GM19240 (cell line): ENCODE data around the gene ST6GALNAC1.
"Not testable (repeated sequence)": the region's sequence is repeated elsewhere in the genome, so short reads cannot be mapped to it uniquely, and the experiment has no call there.

Source experiments
- DNase-seq: peaks from one replicate; pipeline ENCODE4 v3.0.0; 2011; ENCODE audit warnings: low spot score; ENCODE audit not compliant: insufficient read length

The ST6GALNAC1 gene

GRCh38 chr17:76642994-76643393, 563 bp downstream of the ST6GALNAC1 start:
- DNase-seq, result no peak

GRCh38 chr17:76642032-76642561, 1.5 kb downstream of the ST6GALNAC1 start:
- no peak for DNase-seq

GRCh38 chr17:76641501-76641900, 2.1 kb downstream of the ST6GALNAC1 start:
- DNase-seq, result no peak

- no peak for DNase-seq
Measured at GRCh38 chr17:76640550-76641380, 2.8 kb downstream of the ST6GALNAC1 start.

- DNase-seq, result no peak
Measured at GRCh38 chr17:76638263-76638662, 5.3 kb downstream of the ST6GALNAC1 start.

- not testable (repeated sequence) for DNase-seq
Measured at GRCh38 chr17:76636486-76637206, 6.9 kb downstream of the ST6GALNAC1 start.

- no peak for DNase-seq
Measured at GRCh38 chr17:76635659-76636360, 7.7 kb downstream of the ST6GALNAC1 start.

GRCh38 chr17:76635039-76635438, 8.5 kb downstream of the ST6GALNAC1 start:
- no peak for DNase-seq

- no peak for DNase-seq
Measured at GRCh38 chr17:76633628-76634328, 9.8 kb downstream of the ST6GALNAC1 start.

- no peak for DNase-seq
Measured at GRCh38 chr17:76631821-76632565, 11.6 kb downstream of the ST6GALNAC1 start.

- no peak for DNase-seq
Measured at GRCh38 chr17:76630151-76630550, 13.4 kb downstream of the ST6GALNAC1 start.

GRCh38 chr17:76627510-76627909, 16.0 kb downstream of the ST6GALNAC1 start:
- DNase-seq, result no peak

- no peak for DNase-seq
Measured at GRCh38 chr17:76626442-76626841, 17.1 kb downstream of the ST6GALNAC1 start.

GRCh38 chr17:76625496-76625895, 18.1 kb downstream of the ST6GALNAC1 start:
- no peak for DNase-seq

- DNase-seq, result peak; percentile 67
Measured at GRCh38 chr17:76623271-76624146, 20.0 kb downstream of the ST6GALNAC1 start.

GRCh38 chr17:76617838-76618237, 25.7 kb downstream of the ST6GALNAC1 start:
- no peak for DNase-seq

- no peak for DNase-seq
Measured at GRCh38 chr17:76614912-76615617, 28.5 kb downstream of the ST6GALNAC1 start.

- not testable (repeated sequence) for DNase-seq
Measured at GRCh38 chr17:76614064-76614759, 29.3 kb downstream of the ST6GALNAC1 start.
